Measurements from ENCODE around the gene MYO1E. TPM values are rescaled to one million over a fixed set of nuclear protein-coding genes. Genes with fewer than 3 reads are reported as not detected.

Gene MYO1E
- polyA plus RNA-seq, 6 donors from 2014 or later = 32.4 to 80.0 (median 45.3) TPM

DNA sequence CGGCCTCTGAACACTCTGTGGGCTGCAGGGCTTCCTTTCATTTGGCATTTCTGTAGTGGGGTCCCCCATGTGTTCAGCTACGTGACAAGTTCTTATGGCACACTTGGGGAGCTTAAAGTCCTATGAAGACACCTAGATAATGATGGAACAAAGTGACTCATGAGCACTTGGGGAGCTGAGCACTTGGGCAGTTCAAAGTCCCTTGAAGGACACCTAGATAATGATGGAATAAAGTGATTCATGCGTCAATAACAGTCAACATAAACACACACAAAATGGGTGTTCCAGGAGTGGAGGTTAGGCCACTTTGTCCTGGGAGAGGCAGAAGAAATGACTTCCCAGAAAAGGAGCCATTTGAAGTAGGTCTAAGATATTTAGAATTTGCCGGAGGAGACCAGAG, 99.4 kb downstream of the MYO1E start:
- Mint-ChIP-seq H3K27ac (peak overlapping the region in 2 of 6 donors; percentile 45 to 70), H3K4me3 (no peak overlapping the region), H3K36me3 (no peaks in the 10 kb centered on the region), H3K9me3 (no peaks in the 10 kb centered on the region), H3K4me1 (peaks cover 19 to 49% (median 34%) of the 10 kb centered on the region in 3 donors), H3K27me3 (no peaks in the 10 kb centered on the region)
- DNase-seq = no peak
- ATAC-seq (ENCODE audit: low read depth in 2 of 2) = no peak

DNA sequence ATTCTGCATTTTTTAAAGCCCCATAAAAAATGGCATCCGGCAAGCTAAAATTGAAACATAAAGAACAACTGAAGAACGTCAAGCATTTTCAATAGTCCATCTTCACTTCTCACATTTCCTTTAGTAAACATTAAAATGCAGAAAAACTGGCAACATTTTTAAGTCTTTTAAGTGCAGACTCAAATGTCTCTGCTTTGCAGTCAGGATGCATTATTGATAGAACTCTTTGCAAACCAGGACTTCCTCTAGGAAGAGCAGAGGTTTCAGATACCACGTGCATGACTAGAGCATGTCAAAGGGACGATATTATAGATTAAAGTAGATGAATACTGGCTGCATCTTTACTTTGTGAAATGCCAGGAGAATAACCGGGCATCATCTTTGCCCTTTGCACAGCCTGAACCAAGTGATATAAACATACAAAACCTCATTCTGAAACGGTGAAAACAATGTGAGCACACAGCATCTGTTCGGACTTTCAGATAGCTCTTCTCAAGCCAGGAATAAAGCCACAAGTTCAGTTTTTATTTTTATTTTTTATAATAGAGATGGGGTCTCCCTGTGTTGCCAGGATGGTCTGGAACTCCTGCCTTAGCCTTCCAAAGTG, 101.0 kb downstream of the MYO1E start:
- ATAC-seq (ENCODE audit: low read depth in 2 of 2) (no peak), DNase-seq (no peak)
- H3K4me1 Mint-ChIP-seq = peaks cover 19 to 41% (median 34%) of the 10 kb centered on the region in 3 donors
- no peaks in the 10 kb centered on the region for H3K27me3 Mint-ChIP-seq
- no peak overlapping the region for H3K4me3 Mint-ChIP-seq
- H3K9me3 Mint-ChIP-seq = no peaks in the 10 kb centered on the region
- no peaks in the 10 kb centered on the region for H3K36me3 Mint-ChIP-seq
- H3K27ac Mint-ChIP-seq = peak overlapping the region in 1 of 6 donors; percentile 39

DNA sequence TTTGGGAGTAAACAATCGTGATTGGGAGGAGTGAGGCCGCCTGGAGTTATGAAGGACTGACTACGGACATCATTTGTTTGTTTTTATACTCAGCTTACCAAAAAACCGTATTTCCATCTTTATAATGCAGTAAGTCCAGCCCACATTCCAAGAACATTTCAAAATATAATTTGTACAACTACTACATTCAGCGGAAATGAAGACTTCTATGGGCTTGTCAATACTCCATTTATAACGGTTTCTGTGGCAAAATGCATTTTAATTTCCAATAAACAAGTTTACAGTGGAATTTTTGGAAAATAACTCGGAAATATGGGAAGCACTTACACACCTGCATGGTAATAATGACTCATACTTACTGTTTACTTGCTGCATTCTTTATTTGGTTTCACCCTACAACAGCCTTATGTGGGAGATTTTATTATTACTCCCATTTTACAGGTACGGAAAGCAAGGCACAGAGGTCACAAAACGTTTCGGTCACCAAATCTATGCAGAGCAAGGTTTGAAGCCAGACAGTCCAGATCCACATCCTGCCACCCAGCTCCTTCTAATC, 103.7 kb downstream of the MYO1E start:
- Mint-ChIP-seq H3K4me1 (peaks cover 11 to 21% (median 15%) of the 10 kb centered on the region in 3 donors), H3K9me3 (no peaks in the 10 kb centered on the region), H3K36me3 (peaks cover 0 to 5% of the 10 kb centered on the region in 2 donors), H3K27me3 (no peaks in the 10 kb centered on the region), H3K27ac (no peak overlapping the region), H3K4me3 (no peak overlapping the region)
- no peak for ATAC-seq (ENCODE audit: low read depth in 2 of 2)
- DNase-seq = no peak

DNA sequence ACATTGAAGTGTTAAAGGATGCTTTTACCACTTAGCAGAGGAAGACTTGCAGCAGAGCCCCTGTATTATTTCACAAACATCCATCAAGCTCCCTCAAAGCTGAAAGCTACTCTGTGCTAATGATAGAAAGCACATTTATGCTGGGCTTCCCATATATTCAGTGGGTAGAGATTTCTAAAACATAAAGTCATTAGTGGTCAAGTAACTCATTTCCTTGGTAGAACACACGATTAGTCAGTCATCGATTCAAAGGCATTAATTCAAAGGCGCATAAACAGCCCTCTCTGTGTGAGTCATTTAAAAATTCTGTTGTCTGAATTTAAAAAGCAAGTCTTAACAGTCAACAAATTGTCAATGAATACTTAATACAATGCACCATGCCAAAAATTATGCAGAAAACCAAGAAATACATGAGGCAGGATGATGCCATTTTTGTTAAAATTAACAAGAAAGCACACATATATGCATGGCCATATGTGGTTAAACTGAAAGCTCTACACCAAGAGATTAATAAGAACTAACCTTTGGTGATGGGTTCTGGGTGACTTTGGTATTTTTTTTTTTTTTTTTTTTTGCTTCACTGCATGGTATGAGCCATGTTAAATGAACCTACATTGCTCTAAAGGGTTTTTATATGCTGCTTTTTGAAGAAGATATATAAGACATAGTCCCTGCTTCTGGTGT, 104.4 kb downstream of the MYO1E start:
- ATAC-seq (ENCODE audit: low read depth in 2 of 2) (no peak), DNase-seq (no peak)
- H3K36me3 Mint-ChIP-seq = peaks cover 0 to 5% of the 10 kb centered on the region in 2 donors
- no peak overlapping the region for H3K4me3 Mint-ChIP-seq
- H3K27ac Mint-ChIP-seq = no peak overlapping the region
- no peaks in the 10 kb centered on the region for H3K27me3 Mint-ChIP-seq
- H3K4me1 Mint-ChIP-seq = peaks cover 9 to 16% (median 11%) of the 10 kb centered on the region in 3 donors
- no peaks in the 10 kb centered on the region for H3K9me3 Mint-ChIP-seq

DNA sequence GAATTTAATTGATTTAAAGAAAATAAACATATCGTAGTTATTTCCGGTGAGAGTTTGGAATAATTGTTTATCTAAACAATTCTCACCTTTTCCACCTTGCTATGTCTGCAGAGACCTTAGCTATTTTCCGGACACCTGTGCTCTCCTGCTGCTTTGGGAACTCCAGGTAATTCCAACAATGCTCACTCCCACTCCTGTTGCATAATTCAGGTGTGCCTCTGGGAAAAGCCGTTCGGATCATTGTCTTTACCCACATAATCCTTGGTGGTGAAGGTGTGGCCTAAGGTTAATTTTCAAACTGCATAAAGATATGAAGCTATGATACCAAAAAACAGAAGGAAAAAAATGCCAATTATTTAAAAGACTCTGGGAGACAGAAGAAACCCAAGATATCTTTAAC, 106.6 kb downstream of the MYO1E start:
- Mint-ChIP-seq H3K27ac (peak overlapping the region in 1 of 6 donors; percentile 76), H3K4me3 (no peak overlapping the region)

DNA sequence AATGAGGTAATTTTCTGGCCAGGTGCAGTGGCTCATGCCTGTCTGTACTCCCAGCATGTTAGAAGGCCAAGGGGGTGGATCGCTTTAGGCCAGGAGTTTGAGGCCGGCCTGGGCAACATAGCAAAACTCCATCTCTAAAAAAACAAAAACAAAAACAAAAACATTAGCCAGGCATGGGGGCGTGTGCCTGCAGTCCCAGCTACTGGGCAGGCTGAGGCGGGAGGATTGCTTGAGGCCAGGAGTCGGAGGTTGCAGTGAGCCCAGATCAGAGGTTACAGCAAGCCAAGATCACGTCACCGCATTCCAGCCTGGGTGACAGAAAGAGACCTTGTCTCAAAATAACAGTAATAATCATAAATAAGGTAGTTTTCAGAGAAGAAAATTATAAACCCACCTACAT, 110.4 kb downstream of the MYO1E start:
- Mint-ChIP-seq H3K4me3 (peak overlapping the region in 1 of 8 donors; percentile 33), H3K36me3 (peaks cover 3 to 14% of the 10 kb centered on the region in 2 donors), H3K9me3 (no peaks in the 10 kb centered on the region), H3K27ac (peak overlapping the region in 1 of 6 donors; percentile 52), H3K4me1 (peaks cover 6 to 11% (median 9%) of the 10 kb centered on the region in 3 donors), H3K27me3 (no peaks in the 10 kb centered on the region)
- ATAC-seq (ENCODE audit: low read depth in 2 of 2) (no peak), DNase-seq (no peak)

More for the DNA sequence above, 106.6 kb downstream of the MYO1E start:
- Mint-ChIP-seq H3K9me3 (no peaks in the 10 kb centered on the region), H3K36me3 (peaks cover 0 to 9% of the 10 kb centered on the region in 2 donors), H3K27me3 (no peaks in the 10 kb centered on the region), H3K4me1 (peaks cover 6 to 9% (median 8%) of the 10 kb centered on the region in 3 donors)
- DNase-seq (no peak), ATAC-seq (ENCODE audit: low read depth in 2 of 2) (no peak)

DNA sequence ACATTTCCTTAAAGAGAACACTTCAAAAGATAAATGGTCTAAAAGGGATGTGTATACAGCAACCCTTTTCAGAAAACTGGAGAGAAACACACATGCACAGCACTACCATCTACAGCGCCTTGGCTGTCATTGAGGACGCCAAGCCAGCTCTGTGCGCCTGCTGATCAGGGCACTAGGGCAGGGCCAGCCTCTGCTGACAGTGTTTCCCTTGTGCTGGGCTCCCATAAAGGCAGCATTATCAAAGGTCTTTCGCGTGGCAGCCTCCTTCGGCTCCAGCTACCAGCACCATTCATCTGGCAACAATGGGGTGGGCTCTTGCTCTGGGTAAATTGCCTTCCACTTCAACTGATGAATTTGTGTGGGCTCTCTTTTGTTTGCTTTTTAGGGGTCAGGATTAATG, 112.6 kb downstream of the MYO1E start:
- DNase-seq (no peak), ATAC-seq (ENCODE audit: low read depth in 2 of 2) (no peak)
- Mint-ChIP-seq H3K27me3 (no peaks in the 10 kb centered on the region), H3K4me1 (peaks cover 3 to 6% (median 5%) of the 10 kb centered on the region in 3 donors), H3K27ac (peak overlapping the region in 1 of 6 donors; percentile 69), H3K4me3 (no peak overlapping the region), H3K36me3 (peaks cover 11 to 19% of the 10 kb centered on the region in 2 donors), H3K9me3 (no peaks in the 10 kb centered on the region)

DNA sequence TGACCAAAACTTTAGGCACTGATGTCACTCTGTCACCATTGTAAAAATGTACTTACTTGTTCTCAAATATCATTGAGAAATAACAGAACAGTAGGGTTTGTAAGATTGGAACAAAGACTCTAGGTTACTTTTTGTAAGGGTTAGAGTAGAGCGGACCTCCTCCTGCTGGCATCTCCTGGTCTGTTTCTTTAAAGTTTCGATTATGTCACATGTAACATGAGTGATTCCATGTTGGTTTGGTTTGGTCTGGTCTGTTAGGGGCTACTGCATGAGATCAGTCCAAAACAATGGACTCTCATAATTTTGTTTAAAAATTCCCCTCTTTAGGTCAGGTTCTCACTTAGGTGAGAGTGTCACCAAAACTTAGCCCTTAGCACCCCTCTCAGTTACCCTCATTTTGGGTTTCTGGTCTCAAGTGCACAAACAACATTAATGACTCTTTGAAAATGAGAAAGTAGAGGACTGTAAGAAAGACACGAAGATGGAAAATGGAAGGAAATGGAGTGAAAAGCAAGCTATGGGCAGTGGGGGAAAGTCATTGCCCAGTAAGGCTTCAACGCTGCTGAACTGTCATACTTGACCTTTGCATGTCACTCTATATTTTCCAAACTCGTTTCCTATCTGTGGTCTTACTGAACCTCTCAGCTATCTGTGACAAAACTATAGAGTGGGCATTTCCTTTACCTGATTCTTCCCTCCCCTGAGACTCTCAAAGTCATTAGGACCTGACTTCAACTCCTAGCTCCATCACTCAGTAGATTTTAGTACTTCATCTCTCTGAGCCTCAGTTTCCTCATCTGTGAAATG, 113.3 kb downstream of the MYO1E start:
- H3K27me3 Mint-ChIP-seq = no peaks in the 10 kb centered on the region
- ATAC-seq (ENCODE audit: low read depth in 2 of 2) = no peak
- H3K27ac Mint-ChIP-seq = peak overlapping the region in 2 of 6 donors; percentile 38 to 61

DNA sequence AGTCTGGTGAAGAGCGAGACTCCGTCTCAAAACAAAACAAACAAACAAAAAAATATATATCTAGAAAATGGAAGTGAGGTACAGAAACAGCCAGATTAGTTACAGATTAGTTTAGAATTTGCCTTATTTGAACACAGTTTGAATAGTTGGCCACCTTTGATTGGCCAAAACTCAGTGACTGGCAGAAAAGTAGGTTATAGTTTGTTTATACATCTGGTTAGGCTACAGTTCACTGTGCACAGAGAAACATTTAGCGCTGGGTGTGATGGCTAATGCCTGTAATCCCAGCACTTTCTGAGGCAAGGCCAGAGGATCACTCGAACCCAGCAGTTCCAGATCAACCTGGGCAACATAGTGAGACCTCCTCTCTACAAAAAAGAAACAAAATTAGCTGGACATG, 114.4 kb downstream of the MYO1E start:
- peaks cover 11 to 17% of the 10 kb centered on the region in 2 donors for H3K36me3 Mint-ChIP-seq
- no peak for ATAC-seq (ENCODE audit: low read depth in 2 of 2)
- no peak overlapping the region for H3K27ac Mint-ChIP-seq
- H3K9me3 Mint-ChIP-seq = no peaks in the 10 kb centered on the region
- H3K27me3 Mint-ChIP-seq = no peaks in the 10 kb centered on the region
- H3K4me1 Mint-ChIP-seq = peaks cover 0 to 14% (median under 1%) of the 10 kb centered on the region in 3 donors
- no peak overlapping the region for H3K4me3 Mint-ChIP-seq
- no peak for DNase-seq

More for the DNA sequence above, 113.3 kb downstream of the MYO1E start:
- DNase-seq = no peak
- Mint-ChIP-seq H3K4me3 (no peak overlapping the region), H3K4me1 (peaks cover 0 to 6% (median 4%) of the 10 kb centered on the region in 3 donors), H3K36me3 (peaks cover 11 to 17% of the 10 kb centered on the region in 2 donors), H3K9me3 (no peaks in the 10 kb centered on the region)

DNA sequence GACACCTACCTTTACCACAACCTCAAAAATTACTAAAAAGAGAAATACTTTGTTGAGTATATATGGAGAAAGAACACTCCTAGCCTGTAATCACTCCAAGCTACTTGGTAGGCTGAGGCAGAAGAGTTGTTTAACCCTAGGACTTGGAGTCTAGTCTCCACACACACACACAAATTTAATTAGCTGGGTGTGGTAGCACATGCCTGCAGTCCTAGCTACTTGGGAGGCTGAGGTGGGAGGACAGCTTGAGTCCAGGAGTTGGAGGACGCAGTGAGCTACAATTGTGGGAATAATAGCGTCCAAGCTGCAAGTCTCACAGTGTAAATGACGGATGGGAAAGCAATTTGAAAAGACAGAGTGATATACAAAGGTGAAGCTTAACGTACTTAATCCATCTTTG, 115.5 kb downstream of the MYO1E start:
- ATAC-seq (ENCODE audit: low read depth in 2 of 2) = no peak
- H3K4me1 Mint-ChIP-seq = peaks cover 8 to 24% (median 9%) of the 10 kb centered on the region in 3 donors
- no peak overlapping the region for H3K4me3 Mint-ChIP-seq
- peaks cover 11 to 17% of the 10 kb centered on the region in 2 donors for H3K36me3 Mint-ChIP-seq
- H3K27ac Mint-ChIP-seq = peak overlapping the region in 1 of 6 donors; percentile 49
- no peaks in the 10 kb centered on the region for H3K9me3 Mint-ChIP-seq
- H3K27me3 Mint-ChIP-seq = no peaks in the 10 kb centered on the region
- no peak for DNase-seq

DNA sequence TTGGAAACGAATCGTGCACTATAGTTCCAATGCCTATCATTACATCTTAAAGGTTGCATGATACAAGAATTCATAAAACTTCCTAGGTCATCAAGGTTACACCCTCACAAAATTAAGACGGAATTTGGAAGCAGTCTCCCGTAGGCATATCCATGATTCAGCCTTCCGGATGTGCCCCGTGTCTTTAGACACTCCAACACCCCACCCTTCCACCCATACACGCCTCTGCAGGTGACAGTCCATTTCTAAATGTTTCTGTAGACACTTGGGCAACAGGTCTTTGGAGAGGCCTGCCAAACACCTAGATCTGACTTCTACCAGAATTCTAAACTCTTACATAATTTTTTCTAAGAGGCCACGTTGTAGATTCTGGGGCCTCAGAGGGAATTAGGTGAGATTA, 116.2 kb downstream of the MYO1E start:
- peaks cover 8 to 29% (median 9%) of the 10 kb centered on the region in 3 donors for H3K4me1 Mint-ChIP-seq
- ATAC-seq (ENCODE audit: low read depth in 2 of 2) (no peak), DNase-seq (no peak)
- no peak overlapping the region for H3K27ac Mint-ChIP-seq
- peaks cover 11 to 16% of the 10 kb centered on the region in 2 donors for H3K36me3 Mint-ChIP-seq
- no peak overlapping the region for H3K4me3 Mint-ChIP-seq
- no peaks in the 10 kb centered on the region for H3K9me3 Mint-ChIP-seq
- no peaks in the 10 kb centered on the region for H3K27me3 Mint-ChIP-seq

DNA sequence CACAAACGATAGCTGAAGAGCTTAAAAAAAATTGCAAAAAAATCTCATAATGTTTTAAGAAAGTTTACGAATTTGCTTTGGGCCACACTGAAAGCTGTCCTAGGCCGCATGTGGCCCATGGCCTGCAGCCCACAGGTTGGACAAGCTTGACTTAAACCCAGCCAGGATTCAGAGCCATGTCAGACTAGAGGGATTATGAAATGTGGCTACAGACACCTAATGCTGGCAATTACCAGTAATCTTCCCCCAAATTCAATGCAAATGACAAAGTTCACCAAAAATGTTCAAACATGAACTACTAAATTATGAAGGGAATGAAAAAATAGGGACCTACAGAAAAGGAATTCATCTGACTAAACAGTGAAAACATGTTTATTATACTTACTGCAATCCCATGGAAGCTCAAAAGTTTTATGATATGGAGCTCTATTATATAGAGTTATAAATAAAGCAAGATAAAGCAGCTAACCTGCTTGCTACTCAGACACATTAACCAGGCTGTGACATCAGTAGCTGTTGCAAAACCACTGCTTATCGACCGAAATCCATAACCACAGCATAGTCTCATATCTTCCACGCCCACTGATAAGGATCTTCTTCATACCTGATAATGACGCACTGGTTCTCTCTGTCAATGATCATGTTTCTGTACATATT, 116.9 kb downstream of the MYO1E start:
- ATAC-seq (ENCODE audit: low read depth in 2 of 2) = no peak
- no peaks in the 10 kb centered on the region for H3K9me3 Mint-ChIP-seq
- H3K27ac Mint-ChIP-seq = peak overlapping the region in 3 of 6 donors; percentile 13 to 78 (median 51)

DNA sequence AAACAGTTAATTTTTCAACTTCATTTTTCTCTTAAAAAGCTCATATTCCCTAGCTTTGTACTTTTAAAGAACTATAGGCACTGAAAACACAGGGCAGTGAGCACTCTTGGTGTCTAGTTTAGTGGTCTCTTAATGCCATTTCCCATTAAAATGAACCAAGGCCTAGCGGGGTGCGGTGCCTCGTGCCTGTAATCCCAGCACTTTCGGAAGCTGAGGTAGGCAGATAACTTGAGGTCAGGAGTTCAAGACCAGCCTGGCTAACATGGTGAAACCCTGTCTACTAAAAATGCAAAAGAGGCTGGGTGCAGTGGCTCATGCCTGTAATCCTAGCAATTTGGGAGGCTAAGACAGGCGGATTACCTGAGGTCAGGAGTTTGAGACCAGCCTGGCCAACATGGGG, 120.5 kb downstream of the MYO1E start:
- Mint-ChIP-seq H3K27me3 (no peaks in the 10 kb centered on the region), H3K27ac (peak overlapping the region in 3 of 6 donors; percentile 33 to 63 (median 60)), H3K4me1 (peaks cover 25 to 63% (median 38%) of the 10 kb centered on the region in 3 donors), H3K36me3 (peaks cover 7 to 8% of the 10 kb centered on the region in 2 donors), H3K4me3 (peak overlapping the region in 1 of 8 donors; percentile 15), H3K9me3 (no peaks in the 10 kb centered on the region)
- DNase-seq (no peak), ATAC-seq (ENCODE audit: low read depth in 2 of 2) (no peak)

More for the DNA sequence above, 116.9 kb downstream of the MYO1E start:
- peaks cover 11 to 14% of the 10 kb centered on the region in 2 donors for H3K36me3 Mint-ChIP-seq
- no peaks in the 10 kb centered on the region for H3K27me3 Mint-ChIP-seq
- no peak overlapping the region for H3K4me3 Mint-ChIP-seq
- peaks cover 13 to 36% (median 14%) of the 10 kb centered on the region in 3 donors for H3K4me1 Mint-ChIP-seq
- DNase-seq = no peak

All from naive B cell (primary cell).